Smooth muscle cell of the pulmonary artery (primary cell): ENCODE data around the gene HSPH1. TPM values are rescaled to one million over a fixed set of nuclear protein-coding genes. Genes with fewer than 3 reads are reported as not detected.

Source experiments
- total RNA-seq: library from RNA; depleted of rRNA; stranded (reverse); fragments of >200 nt; gene quantifications from 2 replicates; pipeline ENCODE4 v1.2.3, GENCODE V29; 2014

HSPH1 gene
- 40.0 and 52.4 TPM in 2 replicates for total RNA-seq

DNA sequence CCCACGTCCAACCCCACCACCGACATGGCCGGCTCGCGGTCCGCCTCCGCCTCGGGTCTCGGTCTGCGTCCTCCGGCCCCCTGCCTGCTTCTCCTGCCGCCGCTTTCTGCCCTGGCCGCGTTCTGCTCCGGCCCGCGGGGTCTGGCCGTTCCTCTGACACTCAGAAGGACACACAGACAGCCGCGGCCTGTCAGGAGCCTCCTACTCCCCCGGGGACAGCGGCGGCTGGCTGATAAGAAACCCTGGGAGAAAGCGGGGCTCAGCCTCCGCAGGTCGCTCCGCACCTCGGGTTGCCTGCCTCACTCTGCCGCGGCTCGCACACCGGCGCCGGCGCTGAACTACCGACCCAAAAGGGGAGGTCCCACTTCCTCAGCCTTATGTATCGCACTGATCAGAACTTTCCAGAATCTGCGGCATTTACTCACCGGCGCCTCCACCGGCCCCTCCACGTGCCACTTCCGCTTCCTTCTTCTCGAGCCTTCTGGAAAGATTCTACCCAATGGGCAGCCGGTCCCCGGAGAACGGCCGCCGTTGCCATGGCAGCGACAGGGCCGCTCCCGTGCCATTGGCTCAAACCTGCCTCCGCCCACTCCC lies at the start of gene HSPH1:
Gene HSPH1, minus strand, starts transcription at position 348 of the 594 bp plus-strand sequence. Its CDS starts 322 bp downstream, at position 26.

DNA sequence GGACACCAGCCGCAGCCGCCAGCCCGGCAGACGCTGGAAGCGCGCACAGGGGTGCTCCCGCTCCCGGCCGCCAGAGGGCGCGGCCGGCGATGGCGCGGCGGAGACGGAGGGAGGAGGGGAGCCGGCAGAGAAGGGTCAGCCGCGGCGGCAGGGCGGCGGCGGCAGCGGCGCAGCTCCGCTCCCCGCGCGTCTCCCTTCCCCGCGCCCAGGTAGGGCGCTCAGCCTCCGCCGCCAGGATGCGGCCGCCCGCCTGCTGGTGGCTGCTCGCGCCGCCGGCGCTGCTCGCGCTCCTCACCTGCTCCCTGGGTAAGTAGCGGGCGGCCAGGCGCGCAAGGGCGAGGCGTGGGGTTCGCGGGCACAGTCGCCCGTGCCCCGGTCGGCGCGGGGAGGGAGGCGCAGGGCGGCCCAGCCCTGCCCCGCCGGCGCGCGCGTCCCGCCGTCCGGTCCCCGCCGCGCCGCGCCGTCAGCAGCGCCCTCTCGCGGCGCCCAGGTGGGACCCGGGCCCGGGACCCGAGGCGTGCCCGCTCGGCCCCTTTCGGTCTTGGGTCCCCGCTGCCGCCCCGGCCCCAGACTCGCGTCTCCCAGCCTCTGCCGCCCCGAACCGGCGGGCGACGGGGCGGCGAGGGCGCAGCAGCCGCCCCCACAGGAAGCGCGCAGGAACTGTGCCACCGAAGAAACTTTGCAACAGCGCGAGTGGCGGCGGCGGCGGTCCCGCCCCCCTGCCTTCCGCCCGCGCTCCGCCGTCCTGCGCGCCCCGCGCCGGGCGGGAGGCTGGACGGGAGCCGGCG lies 38.3 kb upstream of the HSPH1 start, which contains the start of gene B3GLCT:
Gene B3GLCT, plus strand, starts transcription at position 127 of the 788 bp plus-strand sequence. Its CDS starts 110 bp downstream, at position 237.

Other genes starting within 250 kb of the HSPH1 start
- not detected in 2 replicates for gene TEX26, start 229.2 kb downstream of the HSPH1 start, total RNA-seq
- gene B3GLCT, start 38.1 kb upstream of the HSPH1 start, total RNA-seq = 8.6 and 9.9 TPM in 2 replicates